WI38 (cell line): ENCODE measurements around the gene TRABD2B.

Source experiments
- H3K4me3 ChIP-seq: 2 replicates; pipeline ENCODE4 v1.5.1; 2011; ENCODE audit warnings: low read depth, mild to moderate bottlenecking, control low read depth, low read length
- CTCF ChIP-seq: IDR thresholded peaks from 2 replicates; pipeline ENCODE4 v1.5.1; 2012; ENCODE audit warnings: low read depth, mild to moderate bottlenecking, control low read depth, low read length

The TRABD2B gene

DNA sequence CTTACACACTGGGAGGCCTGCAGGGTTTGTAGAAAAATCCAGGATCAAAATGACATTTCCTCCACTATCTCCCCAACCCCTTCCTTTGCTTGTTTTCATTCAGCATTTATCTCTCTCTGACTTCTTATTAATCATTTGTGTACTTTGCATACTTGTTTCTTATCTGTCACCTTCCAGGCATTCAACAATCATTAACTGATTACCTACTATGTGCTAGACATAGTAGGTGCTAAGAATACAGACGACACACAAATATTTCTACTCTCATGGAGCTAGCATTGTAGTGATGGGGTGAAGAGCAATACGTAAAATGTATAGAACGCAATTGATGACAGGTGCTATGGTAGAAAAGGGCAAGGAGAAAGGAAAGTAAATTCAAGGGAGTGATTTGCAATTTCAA, 20.9 kb downstream of the TRABD2B start:
- no peak for TF ChIP-seq CTCF
- H3K4me3 ChIP-seq: no peak overlapping the region

DNA sequence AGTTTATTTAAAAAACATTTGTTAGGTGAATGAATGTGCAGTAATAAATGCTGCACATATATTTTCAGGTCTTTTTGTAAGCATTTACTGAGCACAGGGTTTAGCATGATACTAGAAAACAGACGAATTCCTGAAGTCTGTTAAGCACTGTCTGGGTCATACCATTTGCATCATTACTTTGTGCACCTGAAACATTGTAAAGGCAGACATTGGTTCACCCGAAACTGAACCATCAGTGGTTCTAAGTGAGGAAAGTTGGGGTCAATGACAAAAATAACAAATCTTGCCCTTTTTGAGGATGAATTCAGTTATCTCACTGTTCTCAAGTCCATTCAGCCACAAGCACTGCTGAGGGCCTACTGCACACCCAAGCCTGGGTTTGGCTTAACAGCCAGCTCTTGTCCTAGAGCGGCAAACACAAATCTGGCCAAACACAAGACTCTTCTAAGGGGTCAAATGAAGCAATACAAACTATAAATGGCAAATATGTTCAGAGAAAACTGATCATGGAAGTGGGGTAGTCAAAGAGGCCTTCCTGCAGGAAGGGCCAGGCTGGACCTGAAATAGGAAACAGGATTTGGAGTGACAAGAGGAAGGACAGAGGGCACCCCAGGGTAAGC, 21.8 kb downstream of the TRABD2B start:
- H3K4me3 ChIP-seq: no peak overlapping the region
- no peak for TF ChIP-seq CTCF

- H3K4me3 ChIP-seq: no peak overlapping the region
- no peak for TF ChIP-seq CTCF
These were observed 24.2 kb downstream of the TRABD2B start for GRCh38 chr1:47972864-47973432.

- H3K4me3 ChIP-seq: no peak overlapping the region
- no peak for TF ChIP-seq CTCF
These were observed 25.6 kb downstream of the TRABD2B start for GRCh38 chr1:47971385-47972160.

DNA sequence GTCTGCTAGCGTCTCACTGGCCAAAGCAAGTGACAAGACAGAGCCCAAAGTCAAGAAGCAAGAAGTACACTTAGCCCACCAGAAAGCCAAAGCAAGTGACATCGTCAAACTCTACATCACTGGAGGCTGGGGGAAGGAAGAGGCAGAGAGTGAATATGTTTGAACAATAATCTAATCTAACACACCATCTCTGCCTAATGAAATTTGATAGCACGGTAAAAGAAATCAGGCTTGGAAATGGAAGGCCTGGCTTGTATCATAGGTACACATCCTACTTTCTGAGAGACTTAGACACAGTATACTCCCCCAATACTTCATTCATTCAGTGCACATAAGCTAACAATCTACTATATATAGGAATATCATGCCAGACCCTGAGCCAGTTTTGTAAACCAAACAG, 26.3 kb downstream of the TRABD2B start:
- no peak overlapping the region for H3K4me3 ChIP-seq
- no peak for TF ChIP-seq CTCF

DNA sequence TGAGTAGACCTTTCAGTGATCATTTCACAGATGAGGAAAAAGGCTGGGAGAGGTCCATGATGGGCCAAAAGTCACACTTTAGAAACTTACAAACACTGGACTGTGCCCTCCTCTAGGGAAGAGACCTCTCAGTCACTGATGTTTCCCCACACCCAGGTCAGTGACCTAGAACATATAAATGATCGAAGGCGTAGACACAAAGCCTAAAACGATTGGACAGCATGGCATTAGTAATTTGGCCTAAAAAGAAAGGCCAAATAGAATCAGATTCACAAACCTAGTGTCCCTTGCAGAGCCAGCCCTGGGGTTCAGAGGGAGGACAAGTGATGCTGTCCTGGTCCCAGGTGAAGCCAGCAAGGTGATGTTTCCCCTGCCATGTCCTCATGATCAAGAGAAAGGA, 27.7 kb downstream of the TRABD2B start:
- H3K4me3 ChIP-seq: no peak overlapping the region
- TF ChIP-seq CTCF: no peak

- H3K4me3 ChIP-seq: no peak overlapping the region
- TF ChIP-seq CTCF: no peak
These were observed 28.7 kb downstream of the TRABD2B start for GRCh38 chr1:47968556-47968888.
